WTC11 (cell line): ENCODE data around the gene KLF7. TPM values are rescaled to one million over a fixed set of nuclear protein-coding genes. Genes with fewer than 3 reads are reported as not detected.

ENCODE experiments used
- ATAC-seq: fragments of 200-7000 bp; cut with Tn5 transposase; 2 replicates; pipeline ENCODE4 v1.10.0; 2021; ENCODE audit warnings: mild to moderate bottlenecking, moderate library complexity
- CTCF ChIA-PET: fragments of 300-600 bp; sonication (Branson Sonifier 250); formaldehyde crosslinking; loops from one replicate; lab custom pipeline; 2021; ENCODE audit warnings: antibody characterized with exemption; lab: Charles Lee
- POLR2A ChIA-PET: fragments of 350-600 bp; sonication (Branson Sonifier 250); formaldehyde crosslinking; loops from one replicate; lab custom pipeline; 2021; ENCODE audit warnings: antibody characterized with exemption; lab: Charles Lee
- DNase-seq: peaks from one replicate; pipeline ENCODE4 v3.0.0; 2021; ENCODE audit warnings: low spot score
- H3K27ac Mint-ChIP-seq: 2 replicates; pipeline ENCODE4 v1.8.0; 2021; ENCODE audit warnings: mixed read lengths
- H3K27me3 Mint-ChIP-seq: 2 replicates; pipeline ENCODE4 v1.8.0; 2021; ENCODE audit warnings: low read depth, mild to moderate bottlenecking, moderate library complexity, mixed read lengths
- H3K36me3 Mint-ChIP-seq: 2 replicates; pipeline ENCODE4 v1.8.0; 2021; ENCODE audit warnings: mixed read lengths
- H3K4me1 Mint-ChIP-seq: 2 replicates; pipeline ENCODE4 v1.8.0; 2022; ENCODE audit warnings: mixed read lengths
- H3K4me3 Mint-ChIP-seq: 2 replicates; pipeline ENCODE4 v1.8.0; 2021; ENCODE audit warnings: mild to moderate bottlenecking, moderate library complexity, mixed read lengths
- H3K9me3 Mint-ChIP-seq: 2 replicates; pipeline ENCODE4 v1.8.0; 2021; ENCODE audit warnings: mixed read lengths
- CREB1 ChIP-seq: sonication (generic); formaldehyde crosslinking; IDR thresholded peaks from 2 replicates; pipeline ENCODE4 v1.8.0; 2023; ENCODE audit warnings: mild to moderate bottlenecking, missing genetic modification reagents
- EMX1 ChIP-seq: fragments of 250-450 bp; sonication (Bioruptor Pico); IDR thresholded peaks from 2 replicates; pipeline ENCODE4 v1.8.0; 2021; ENCODE audit warnings: mild to moderate bottlenecking
- FOXJ3 ChIP-seq: sonication (generic); formaldehyde crosslinking; IDR thresholded peaks from 2 replicates; pipeline ENCODE4 v1.9.0; 2021; ENCODE audit warnings: missing genetic modification reagents, mild to moderate bottlenecking, borderline replicate concordance
- FOXP1 ChIP-seq: sonication (generic); formaldehyde crosslinking; IDR thresholded peaks from 2 replicates; pipeline ENCODE4 v1.8.0; 2022; ENCODE audit warnings: missing genetic modification reagents, mild to moderate bottlenecking, moderate library complexity, borderline replicate concordance
- GTF2I ChIP-seq: fragments of 250-450 bp; sonication (Bioruptor Pico); conservative IDR thresholded peaks from 2 replicates; pipeline ENCODE4 v1.4.0; 2021; ENCODE audit warnings: mild to moderate bottlenecking
- IRF2 ChIP-seq: sonication (generic); formaldehyde crosslinking; IDR thresholded peaks from 2 replicates; pipeline ENCODE4 v1.8.0; 2022; ENCODE audit warnings: low read depth, missing genetic modification reagents, borderline replicate concordance
- JAZF1 ChIP-seq: fragments of 250-450 bp; sonication (Bioruptor Pico); IDR thresholded peaks from 2 replicates; pipeline ENCODE4 v1.9.0; 2021; ENCODE audit warnings: moderate library complexity, mild to moderate bottlenecking, inconsistent platforms
- KAT7 ChIP-seq: sonication (generic); formaldehyde crosslinking; IDR thresholded peaks from 2 replicates; pipeline ENCODE4 v1.8.1; 2023; ENCODE audit warnings: missing genetic modification reagents, mild to moderate bottlenecking, borderline replicate concordance
- MXD4 ChIP-seq: fragments of 250-450 bp; sonication (Bioruptor Pico); IDR thresholded peaks from 2 replicates; pipeline ENCODE4 v1.8.0; 2021; ENCODE audit warnings: mild to moderate bottlenecking, moderate library complexity, borderline replicate concordance
- NFATC4 ChIP-seq: fragments of 250-450 bp; sonication (Bioruptor Pico); IDR thresholded peaks from 2 replicates; pipeline ENCODE4 v1.9.0; 2021; ENCODE audit warnings: mild to moderate bottlenecking
- NFE2L1 ChIP-seq: sonication (generic); formaldehyde crosslinking; IDR thresholded peaks from 2 replicates; pipeline ENCODE4 v1.8.1; 2023; ENCODE audit warnings: missing genetic modification reagents
- NR2C2 ChIP-seq: sonication (generic); formaldehyde crosslinking; IDR thresholded peaks from 2 replicates; pipeline ENCODE4 v1.8.0; 2022; ENCODE audit warnings: mild to moderate bottlenecking, missing genetic modification reagents
- NR3C1 ChIP-seq: sonication (generic); formaldehyde crosslinking; conservative IDR thresholded peaks from 2 replicates; pipeline ENCODE4 v1.8.1; 2023; ENCODE audit warnings: low read depth, mild to moderate bottlenecking, missing genetic modification reagents
- PRRX2 ChIP-seq: fragments of 250-450 bp; sonication (Bioruptor Pico); IDR thresholded peaks from 2 replicates; pipeline ENCODE4 v1.8.0; 2021; ENCODE audit warnings: mild to moderate bottlenecking
- RORB ChIP-seq: fragments of 250-450 bp; sonication (Bioruptor Pico); IDR thresholded peaks from 2 replicates; pipeline ENCODE4 v1.9.0; 2021; ENCODE audit warnings: mild to moderate bottlenecking
- TEAD1 ChIP-seq: sonication (generic); formaldehyde crosslinking; IDR thresholded peaks from 2 replicates; pipeline ENCODE4 v1.8.0; 2022; ENCODE audit warnings: mild to moderate bottlenecking, missing genetic modification reagents
- ZNF138 ChIP-seq: sonication (generic); formaldehyde crosslinking; conservative IDR thresholded peaks from 2 replicates; pipeline ENCODE4 v1.8.1; 2022; ENCODE audit warnings: mild to moderate bottlenecking, moderate library complexity, missing genetic modification reagents
- ZNF232 ChIP-seq: sonication (generic); formaldehyde crosslinking; IDR thresholded peaks from 2 replicates; pipeline ENCODE4 v1.8.0; 2022; ENCODE audit warnings: mild to moderate bottlenecking, missing genetic modification reagents
- ZNF416 ChIP-seq: fragments of 250-450 bp; sonication (Bioruptor Pico); IDR thresholded peaks from 2 replicates; pipeline ENCODE4 v1.9.0; 2021; ENCODE audit warnings: mild to moderate bottlenecking, inconsistent platforms
- ZNF423 ChIP-seq: fragments of 250-450 bp; sonication (Bioruptor Pico); IDR thresholded peaks from 2 replicates; pipeline ENCODE4 v2.1.2; 2022; ENCODE audit warnings: mild to moderate bottlenecking, moderate library complexity
- total RNA-seq: library from RNA; stranded (reverse); gene quantifications from 3 replicates; pipeline ENCODE4 v1.2.3, GENCODE V29; 2021
- TF ChIP-seq, protein P1 (sequence below): sonication (generic); formaldehyde crosslinking; IDR thresholded peaks from 2 replicates; pipeline ENCODE4 v1.8.1; 2023; ENCODE audit warnings: mild to moderate bottlenecking, missing genetic modification reagents
- TF ChIP-seq, protein P2 (sequence below): fragments of 250-450 bp; sonication (Bioruptor Pico); conservative IDR thresholded peaks from 2 replicates; pipeline ENCODE4 v1.9.0; 2021; ENCODE audit warnings: mild to moderate bottlenecking
- TF ChIP-seq, protein P3 (sequence below): sonication (generic); formaldehyde crosslinking; IDR thresholded peaks from 2 replicates; pipeline ENCODE4 v1.8.1; 2022; ENCODE audit warnings: mild to moderate bottlenecking, moderate library complexity, missing genetic modification reagents
- TF ChIP-seq, protein P4 (sequence below): sonication (generic); formaldehyde crosslinking; IDR thresholded peaks from 2 replicates; pipeline ENCODE4 v1.8.0; 2022; ENCODE audit warnings: mild to moderate bottlenecking, missing genetic modification reagents
- TF ChIP-seq, protein P5 (sequence below): fragments of 250-450 bp; sonication (Bioruptor Pico); IDR thresholded peaks from 2 replicates; pipeline ENCODE4 v2.1.2; 2022; ENCODE audit warnings: mild to moderate bottlenecking, moderate library complexity
- TF ChIP-seq, protein P6 (sequence below): sonication (generic); formaldehyde crosslinking; IDR thresholded peaks from 2 replicates; pipeline ENCODE4 v1.8.1; 2022; ENCODE audit warnings: mild to moderate bottlenecking, missing genetic modification reagents, moderate library complexity, borderline replicate concordance

The KLF7 gene
- total RNA-seq, 1 experiment from 2014 or later: 25.4 TPM

DNA sequence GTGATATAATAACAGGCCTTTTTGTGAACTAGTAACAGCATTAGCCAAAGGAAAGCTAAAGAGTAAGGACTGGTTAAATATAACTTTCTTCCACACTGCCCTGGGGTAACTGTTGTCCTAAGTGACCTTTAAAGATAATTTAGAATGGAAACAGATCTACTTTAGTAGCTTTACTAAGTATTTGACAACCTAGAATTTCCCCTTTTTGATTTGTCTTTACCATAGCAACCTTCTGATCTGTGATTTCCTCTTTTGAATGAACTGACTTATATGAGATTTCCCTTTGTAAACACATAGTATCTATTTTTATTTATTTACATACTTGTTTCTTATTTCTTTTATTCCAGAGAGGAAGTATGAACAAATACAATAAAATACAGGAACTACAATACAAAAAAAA, 10.5 kb upstream of the KLF7 start:
- TF ChIP-seq, protein P1, sequence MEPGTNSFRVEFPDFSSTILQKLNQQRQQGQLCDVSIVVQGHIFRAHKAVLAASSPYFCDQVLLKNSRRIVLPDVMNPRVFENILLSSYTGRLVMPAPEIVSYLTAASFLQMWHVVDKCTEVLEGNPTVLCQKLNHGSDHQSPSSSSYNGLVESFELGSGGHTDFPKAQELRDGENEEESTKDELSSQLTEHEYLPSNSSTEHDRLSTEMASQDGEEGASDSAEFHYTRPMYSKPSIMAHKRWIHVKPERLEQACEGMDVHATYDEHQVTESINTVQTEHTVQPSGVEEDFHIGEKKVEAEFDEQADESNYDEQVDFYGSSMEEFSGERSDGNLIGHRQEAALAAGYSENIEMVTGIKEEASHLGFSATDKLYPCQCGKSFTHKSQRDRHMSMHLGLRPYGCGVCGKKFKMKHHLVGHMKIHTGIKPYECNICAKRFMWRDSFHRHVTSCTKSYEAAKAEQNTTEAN: no peak
- no peak for TF ChIP-seq IRF2 (CRISPR knock-in tag)
- H3K27me3 Mint-ChIP-seq: no peaks in the 10 kb centered on the region
- CTCF ChIA-PET: no interaction called here

DNA sequence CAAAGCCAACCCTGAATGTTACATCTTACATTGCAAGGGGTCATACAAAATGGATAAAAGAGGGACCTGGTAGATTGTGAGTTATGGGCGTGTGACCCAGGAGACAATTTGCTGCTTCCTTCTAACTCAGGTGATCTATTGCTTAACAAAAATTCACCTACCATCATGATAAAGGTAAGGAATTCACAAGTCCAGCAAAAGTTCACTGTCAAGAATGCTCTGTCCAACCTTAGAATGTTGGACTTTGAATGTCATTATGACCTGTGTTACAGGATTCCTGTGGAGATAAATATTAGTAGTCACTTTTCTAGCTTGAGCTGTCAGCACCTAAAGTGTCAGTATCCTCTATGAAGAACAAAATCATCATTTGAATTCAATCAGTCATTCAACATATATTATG, 7.9 kb upstream of the KLF7 start:
- peaks cover 3% of the 10 kb centered on the region; the same call in 1 of the 2 replicates for H3K9me3 Mint-ChIP-seq
- POLR2A ChIA-PET: no interaction called here

More for the DNA sequence above, 10.5 kb upstream of the KLF7 start:
- no peaks in the 10 kb centered on the region for H3K36me3 Mint-ChIP-seq
- no peak for ATAC-seq
- no peak for DNase-seq
- H3K27ac Mint-ChIP-seq: no peak overlapping the region
- POLR2A ChIA-PET: no interaction called here
- no peaks in the 10 kb centered on the region; the same call in 1 of the 2 replicates for H3K4me1 Mint-ChIP-seq
- peaks cover 3% of the 10 kb centered on the region; the same call in 1 of the 2 replicates for H3K9me3 Mint-ChIP-seq
- H3K4me3 Mint-ChIP-seq: no peak overlapping the region

DNA sequence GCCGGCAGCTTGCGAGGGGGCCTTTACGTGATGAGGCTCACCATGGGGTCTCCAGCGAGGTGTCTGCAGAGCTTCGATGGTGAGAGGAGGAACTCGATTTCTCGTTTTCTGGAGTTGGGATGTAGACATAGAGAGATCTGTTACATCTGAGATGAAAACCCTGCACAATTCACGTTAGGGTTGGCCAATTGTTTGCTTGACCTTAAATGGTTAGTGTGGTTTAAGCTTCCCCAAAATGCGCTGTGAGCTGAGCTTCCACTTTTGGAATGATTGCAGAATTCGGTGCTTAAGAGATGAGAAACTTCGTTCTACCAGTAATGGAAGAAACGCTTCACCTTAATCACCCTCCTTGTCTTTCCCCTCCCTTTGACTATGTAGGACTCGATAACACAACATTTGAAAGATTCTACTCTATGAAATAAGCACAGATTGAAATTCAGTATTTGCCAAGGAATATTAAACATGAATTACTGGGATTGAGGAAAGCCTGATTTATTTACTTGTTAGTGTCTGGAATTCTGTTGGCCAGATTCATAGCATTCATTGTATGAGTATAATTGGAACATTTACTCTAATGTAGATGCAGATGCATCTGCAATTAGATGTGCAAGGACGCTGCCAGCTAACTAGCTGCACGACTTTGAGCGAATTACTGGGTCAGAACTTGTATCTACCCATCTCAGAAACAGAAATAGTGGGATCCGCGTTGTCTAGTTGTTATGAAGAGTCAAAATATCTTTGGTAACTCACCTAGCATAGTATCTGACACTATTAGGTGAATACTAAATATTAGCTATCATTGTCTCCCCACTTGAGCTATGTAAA, 1.6 kb upstream of the KLF7 start:
- POLR2A ChIA-PET: interaction anchor here (0.6 to 2.0 kb wide), 10 partner anchors 33 to 167 kb away, joined by 3 to 17 read pairs (median 4); no protein-coding TSS in a partner anchor
- H3K4me1 Mint-ChIP-seq: peaks cover 45% of the 10 kb centered on the region
- no peak for ATAC-seq
- DNase-seq: no peak
- CTCF ChIA-PET: interaction anchor here (0.9 to 2.8 kb wide), 4 partner anchors 16 to 305 kb away, joined by 3 to 18 read pairs (median 4); no protein-coding TSS in a partner anchor
- H3K9me3 Mint-ChIP-seq: no peaks in the 10 kb centered on the region
- H3K27ac Mint-ChIP-seq: peak overlapping the region; percentile 100
- TF ChIP-seq RORB (CRISPR knock-in tag): no peak
- TF ChIP-seq, protein P2, sequence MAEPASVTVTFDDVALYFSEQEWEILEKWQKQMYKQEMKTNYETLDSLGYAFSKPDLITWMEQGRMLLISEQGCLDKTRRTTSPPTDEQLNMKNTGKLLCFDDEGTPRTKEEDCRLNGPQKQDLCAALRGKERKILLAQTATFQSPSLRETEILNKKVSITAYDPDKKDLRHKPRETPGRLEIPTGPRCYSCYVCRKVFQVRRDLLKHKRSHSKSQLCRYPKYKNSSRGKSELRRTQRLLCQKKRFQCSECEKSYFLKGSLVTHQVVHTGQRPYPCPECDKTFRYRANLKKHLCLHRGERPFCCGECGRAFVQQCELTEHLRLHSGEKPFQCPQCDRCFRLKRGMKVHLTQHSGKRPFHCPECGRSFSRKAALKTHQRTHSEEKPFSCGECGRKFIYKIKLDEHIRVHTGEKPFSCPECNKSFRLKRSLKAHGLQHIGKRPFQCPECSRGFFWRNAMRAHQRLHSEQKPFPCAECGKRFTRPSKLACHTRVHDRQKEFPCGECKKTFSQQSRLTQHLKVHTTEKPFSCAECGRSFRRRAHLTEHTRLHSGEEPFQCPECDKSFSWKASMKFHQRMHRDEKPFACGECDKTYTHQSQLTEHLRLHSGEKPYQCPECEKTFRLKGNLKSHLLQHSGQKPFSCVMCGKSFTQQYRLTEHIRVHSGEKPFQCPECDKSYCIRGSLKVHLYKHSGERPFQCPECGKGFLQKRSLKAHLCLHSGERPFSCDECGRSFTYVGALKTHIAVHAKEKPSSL (CRISPR knock-in tag): no peak; the same call in 1 of the 2 replicates
- peak; percentile 5; the same call in 1 of the 2 replicates for TF ChIP-seq ZNF423 (CRISPR knock-in tag)
- no peak for TF ChIP-seq ZNF232 (CRISPR knock-in tag)
- TF ChIP-seq, protein P3, sequence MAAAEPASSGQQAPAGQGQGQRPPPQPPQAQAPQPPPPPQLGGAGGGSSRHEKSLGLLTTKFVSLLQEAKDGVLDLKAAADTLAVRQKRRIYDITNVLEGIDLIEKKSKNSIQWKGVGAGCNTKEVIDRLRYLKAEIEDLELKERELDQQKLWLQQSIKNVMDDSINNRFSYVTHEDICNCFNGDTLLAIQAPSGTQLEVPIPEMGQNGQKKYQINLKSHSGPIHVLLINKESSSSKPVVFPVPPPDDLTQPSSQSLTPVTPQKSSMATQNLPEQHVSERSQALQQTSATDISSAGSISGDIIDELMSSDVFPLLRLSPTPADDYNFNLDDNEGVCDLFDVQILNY: no peak
- TF ChIP-seq ZNF416: no peak
- TF ChIP-seq NFATC4 (CRISPR knock-in tag): 0 out of 2 replicates have a peak, but pooled peaks have one; percentile 18
- TF ChIP-seq, all 79 proteins: peak for 2
- H3K27me3 Mint-ChIP-seq: peaks cover 2% of the 10 kb centered on the region
- peak overlapping the region; percentile 97 for H3K4me3 Mint-ChIP-seq
- H3K36me3 Mint-ChIP-seq: no peaks in the 10 kb centered on the region

More for the DNA sequence above, 7.9 kb upstream of the KLF7 start:
- Mint-ChIP-seq H3K27ac (no peak overlapping the region), H3K36me3 (no peaks in the 10 kb centered on the region), H3K27me3 (no peaks in the 10 kb centered on the region), H3K4me1 (peaks cover 3% of the 10 kb centered on the region), H3K4me3 (no peak overlapping the region)
- TF ChIP-seq FOXP1: no peak
- no peak for TF ChIP-seq EMX1 (CRISPR knock-in tag)
- no peak for TF ChIP-seq FOXJ3 (CRISPR knock-in tag)
- no peak for TF ChIP-seq NR3C1 (CRISPR knock-in tag)
- TF ChIP-seq TEAD1 (CRISPR knock-in tag): no peak
- no peak for TF ChIP-seq NFATC4 (CRISPR knock-in tag)
- no peak for TF ChIP-seq GTF2I (CRISPR knock-in tag)
- no peak for TF ChIP-seq JAZF1 (CRISPR knock-in tag)
- TF ChIP-seq IRF2 (CRISPR knock-in tag): no peak
- TF ChIP-seq, protein P4, sequence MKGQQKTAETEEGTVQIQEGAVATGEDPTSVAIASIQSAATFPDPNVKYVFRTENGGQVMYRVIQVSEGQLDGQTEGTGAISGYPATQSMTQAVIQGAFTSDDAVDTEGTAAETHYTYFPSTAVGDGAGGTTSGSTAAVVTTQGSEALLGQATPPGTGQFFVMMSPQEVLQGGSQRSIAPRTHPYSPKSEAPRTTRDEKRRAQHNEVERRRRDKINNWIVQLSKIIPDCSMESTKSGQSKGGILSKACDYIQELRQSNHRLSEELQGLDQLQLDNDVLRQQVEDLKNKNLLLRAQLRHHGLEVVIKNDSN (CRISPR knock-in tag): no peak
- no peak for TF ChIP-seq KAT7 (CRISPR knock-in tag)
- TF ChIP-seq ZNF138: no peak
- no peak for TF ChIP-seq MXD4 (CRISPR knock-in tag)
- TF ChIP-seq NR2C2 (CRISPR knock-in tag): no peak
- no peak for TF ChIP-seq PRRX2
- TF ChIP-seq, protein P5, sequence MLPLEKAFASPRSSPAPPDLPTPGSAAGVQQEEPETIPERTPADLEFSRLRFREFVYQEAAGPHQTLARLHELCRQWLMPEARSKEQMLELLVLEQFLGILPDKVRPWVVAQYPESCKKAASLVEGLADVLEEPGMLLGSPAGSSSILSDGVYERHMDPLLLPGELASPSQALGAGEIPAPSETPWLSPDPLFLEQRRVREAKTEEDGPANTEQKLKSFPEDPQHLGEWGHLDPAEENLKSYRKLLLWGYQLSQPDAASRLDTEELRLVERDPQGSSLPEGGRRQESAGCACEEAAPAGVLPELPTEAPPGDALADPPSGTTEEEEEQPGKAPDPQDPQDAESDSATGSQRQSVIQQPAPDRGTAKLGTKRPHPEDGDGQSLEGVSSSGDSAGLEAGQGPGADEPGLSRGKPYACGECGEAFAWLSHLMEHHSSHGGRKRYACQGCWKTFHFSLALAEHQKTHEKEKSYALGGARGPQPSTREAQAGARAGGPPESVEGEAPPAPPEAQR (CRISPR knock-in tag): no peak
- TF ChIP-seq NFE2L1 (CRISPR knock-in tag): no peak
- TF ChIP-seq, protein P3: no peak
- TF ChIP-seq, protein P6, sequence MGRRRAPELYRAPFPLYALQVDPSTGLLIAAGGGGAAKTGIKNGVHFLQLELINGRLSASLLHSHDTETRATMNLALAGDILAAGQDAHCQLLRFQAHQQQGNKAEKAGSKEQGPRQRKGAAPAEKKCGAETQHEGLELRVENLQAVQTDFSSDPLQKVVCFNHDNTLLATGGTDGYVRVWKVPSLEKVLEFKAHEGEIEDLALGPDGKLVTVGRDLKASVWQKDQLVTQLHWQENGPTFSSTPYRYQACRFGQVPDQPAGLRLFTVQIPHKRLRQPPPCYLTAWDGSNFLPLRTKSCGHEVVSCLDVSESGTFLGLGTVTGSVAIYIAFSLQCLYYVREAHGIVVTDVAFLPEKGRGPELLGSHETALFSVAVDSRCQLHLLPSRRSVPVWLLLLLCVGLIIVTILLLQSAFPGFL (CRISPR knock-in tag): no peak
- no peak for TF ChIP-seq CREB1 (CRISPR knock-in tag)
- CTCF ChIA-PET: no interaction called here
- DNase-seq (no peak), ATAC-seq (no peak)
